ENCODE measurements around the gene JMJD1C.

The JMJD1C gene

DNA sequence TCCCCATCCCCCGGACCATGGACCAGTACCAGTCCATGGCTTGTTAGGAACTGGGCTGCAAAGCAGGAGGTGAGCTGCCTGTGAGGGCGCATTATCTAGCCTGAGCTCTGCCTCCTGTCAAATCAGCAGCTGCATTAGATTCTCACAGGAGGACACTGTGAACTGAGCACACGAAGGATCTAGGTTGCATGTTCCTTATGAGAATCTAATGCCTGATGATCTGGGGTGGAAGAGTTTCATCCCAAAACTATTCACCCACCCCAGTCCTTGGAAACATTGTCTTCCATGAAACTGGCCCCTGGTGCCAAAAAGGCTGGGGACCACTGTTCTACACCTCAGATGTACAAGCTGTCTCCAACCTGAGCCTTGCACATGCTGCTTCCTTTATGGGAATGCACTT, 24.1 kb upstream of the JMJD1C start:
- TF ChIP-seq, protein P1, sequence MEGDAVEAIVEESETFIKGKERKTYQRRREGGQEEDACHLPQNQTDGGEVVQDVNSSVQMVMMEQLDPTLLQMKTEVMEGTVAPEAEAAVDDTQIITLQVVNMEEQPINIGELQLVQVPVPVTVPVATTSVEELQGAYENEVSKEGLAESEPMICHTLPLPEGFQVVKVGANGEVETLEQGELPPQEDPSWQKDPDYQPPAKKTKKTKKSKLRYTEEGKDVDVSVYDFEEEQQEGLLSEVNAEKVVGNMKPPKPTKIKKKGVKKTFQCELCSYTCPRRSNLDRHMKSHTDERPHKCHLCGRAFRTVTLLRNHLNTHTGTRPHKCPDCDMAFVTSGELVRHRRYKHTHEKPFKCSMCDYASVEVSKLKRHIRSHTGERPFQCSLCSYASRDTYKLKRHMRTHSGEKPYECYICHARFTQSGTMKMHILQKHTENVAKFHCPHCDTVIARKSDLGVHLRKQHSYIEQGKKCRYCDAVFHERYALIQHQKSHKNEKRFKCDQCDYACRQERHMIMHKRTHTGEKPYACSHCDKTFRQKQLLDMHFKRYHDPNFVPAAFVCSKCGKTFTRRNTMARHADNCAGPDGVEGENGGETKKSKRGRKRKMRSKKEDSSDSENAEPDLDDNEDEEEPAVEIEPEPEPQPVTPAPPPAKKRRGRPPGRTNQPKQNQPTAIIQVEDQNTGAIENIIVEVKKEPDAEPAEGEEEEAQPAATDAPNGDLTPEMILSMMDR (IDR thresholded peaks at IDR 0.05) = no peak

DNA sequence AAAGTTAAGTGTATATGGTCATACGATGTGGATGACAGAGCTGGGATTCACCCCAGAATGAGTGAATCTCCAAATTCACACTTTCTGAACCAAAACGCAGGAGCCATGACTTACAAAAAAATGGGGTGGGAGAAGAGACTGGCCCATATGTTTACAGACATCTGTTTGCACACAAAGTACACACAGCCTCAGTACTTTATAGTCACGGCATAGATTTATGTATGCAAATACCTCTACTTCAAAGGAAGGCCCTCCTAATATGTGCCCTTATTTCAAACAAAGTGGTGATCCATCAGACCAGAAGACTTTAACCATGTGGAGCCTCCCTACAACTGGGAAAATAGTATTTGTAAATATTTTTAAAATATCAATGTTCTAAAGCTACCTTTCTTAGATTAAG, 22.2 kb upstream of the JMJD1C start:
- TF ChIP-seq, protein P1 (IDR thresholded peaks at IDR 0.05) = no peak

DNA sequence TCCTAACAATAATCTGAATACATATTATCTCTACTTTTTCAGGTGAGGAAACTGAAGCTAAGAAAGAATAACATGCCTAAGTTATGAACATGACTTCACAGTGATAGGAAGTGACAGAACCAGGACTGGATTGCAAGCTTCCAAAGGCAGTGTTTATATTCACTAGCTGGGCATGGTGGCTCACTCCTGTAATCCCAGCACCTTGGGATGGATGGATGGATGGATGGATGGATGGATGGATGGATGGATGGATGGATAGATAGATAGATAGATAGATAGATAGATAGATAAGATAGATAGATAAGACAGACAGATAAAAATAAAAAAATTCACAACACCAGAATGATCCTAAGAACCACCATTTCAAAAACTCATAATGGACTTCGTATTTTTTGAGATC, 18.2 kb upstream of the JMJD1C start:
- TF ChIP-seq, protein P1 (IDR thresholded peaks at IDR 0.05) = no peak

DNA sequence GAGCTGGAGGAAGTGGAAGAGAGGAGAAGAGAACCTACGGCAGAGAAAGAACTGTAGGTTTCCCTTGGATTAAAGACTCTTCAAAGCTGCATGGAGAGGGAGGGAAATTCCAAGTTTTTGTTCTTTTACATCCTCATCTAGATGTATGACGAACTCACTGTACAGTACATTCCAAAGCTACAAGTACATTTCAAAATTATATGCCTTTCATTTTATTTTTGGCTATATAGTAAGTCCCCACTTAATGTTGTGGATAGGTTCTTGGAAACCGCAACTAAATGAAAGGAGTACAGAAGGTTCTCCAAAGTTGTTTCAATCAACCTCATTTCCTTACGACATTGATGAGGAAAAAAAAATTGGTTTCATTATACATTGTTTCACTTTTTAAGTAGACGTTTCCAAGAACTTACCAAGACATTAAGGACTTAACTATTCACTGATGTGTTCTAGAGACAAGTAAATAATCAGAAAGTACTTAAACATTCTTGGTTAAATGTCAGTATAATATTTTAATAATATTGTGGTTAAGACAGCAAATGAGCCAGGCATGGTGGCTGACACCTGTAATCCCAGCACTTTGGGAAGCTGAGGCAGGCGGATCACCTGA, 16.1 kb upstream of the JMJD1C start:
- TF ChIP-seq, protein P1 (IDR thresholded peaks at IDR 0.05) = no peak

DNA sequence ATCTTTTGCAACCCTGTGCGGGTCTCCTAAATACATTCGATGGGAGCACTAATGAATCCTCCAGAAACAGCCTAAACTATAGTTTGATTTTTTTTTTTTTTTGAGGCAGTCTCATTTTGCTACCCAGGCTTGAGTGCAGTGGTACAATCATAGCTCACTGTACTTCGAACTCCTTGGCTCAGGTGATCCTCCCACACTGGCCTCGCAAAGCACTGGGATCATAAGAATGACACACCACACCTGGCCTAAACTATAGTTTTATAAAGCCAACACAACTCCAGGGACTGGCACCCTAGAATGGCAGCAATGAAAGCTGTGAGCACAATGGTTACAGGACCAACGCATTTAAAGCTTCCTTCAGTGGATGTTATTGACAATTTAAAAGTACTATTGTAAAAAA, 14.5 kb upstream of the JMJD1C start:
- TF ChIP-seq, protein P1 (IDR thresholded peaks at IDR 0.05) = no peak

DNA sequence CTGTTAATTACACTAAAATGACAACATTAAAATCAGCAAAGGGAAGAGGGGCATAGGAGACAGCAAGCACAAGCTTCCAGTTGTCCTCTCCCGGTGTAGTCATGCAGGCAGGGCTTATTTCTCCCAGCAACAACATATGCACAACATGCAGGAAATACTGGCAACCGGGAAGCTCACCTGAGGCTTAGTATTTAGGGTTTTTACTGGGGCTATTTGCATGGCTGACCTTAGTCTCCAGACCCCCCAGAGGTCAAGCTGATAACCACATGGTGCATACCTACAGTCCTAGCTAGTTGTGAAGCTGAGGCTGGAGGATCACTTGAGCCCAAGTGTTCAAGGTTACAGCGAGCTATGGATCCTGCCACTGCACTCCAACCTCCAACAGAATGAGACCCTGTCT, 12.8 kb upstream of the JMJD1C start:
- TF ChIP-seq, protein P1 (IDR thresholded peaks at IDR 0.05) = no peak

DNA sequence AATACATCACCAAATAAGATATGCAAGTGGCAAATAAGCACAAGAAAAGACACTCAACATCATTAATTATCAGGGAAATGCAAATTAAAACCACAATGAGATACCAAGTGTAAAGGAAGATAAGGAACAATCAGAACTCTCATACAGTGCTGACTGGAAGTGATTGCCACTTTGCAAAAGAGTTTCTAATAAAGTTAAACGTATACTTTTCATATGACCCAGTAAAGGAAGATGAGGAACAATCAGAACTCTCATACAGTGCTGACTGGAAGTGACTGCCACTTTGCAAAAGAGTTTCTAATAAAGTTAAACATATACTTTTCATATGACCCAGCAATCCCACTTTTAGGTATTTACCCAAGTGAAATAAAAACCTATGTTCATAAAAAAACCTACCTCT, 12.2 kb upstream of the JMJD1C start:
- TF ChIP-seq, protein P1 (IDR thresholded peaks at IDR 0.05) = no peak

DNA sequence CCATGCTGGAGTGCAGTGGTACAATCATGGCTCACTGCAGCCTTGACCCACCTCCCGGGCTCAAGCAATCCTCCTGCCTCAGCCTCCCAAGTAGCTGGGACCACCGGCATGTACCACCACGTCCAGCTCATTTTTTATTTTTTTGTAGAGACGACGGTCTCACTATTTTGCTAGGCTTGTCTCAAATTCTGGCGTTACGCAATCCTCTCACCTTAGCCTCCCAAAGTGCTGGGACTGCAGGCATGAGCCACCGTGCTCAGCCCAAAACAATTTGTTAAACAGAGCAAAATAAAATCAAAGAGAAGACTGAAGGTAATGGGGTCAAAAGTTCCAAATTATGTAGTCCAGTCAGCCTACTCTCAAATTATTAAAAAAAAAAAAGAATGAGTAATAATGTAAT, 8.7 kb upstream of the JMJD1C start:
- TF ChIP-seq, protein P1 (IDR thresholded peaks at IDR 0.05) = no peak

Data from LNCAP (cell line).